A549 treated with DMSO at 1 μM for 4 hours (cell line): ENCODE measurements around the gene RNF208. TPM values are rescaled to one million over a fixed set of nuclear protein-coding genes. Genes with fewer than 3 reads are reported as not detected.

ENCODE experiments used
- total RNA-seq: library from RNA; stranded (reverse); fragments of 200-300 nt; extraction: Qiagen RNA extraction; gene quantifications from 5 replicates; pipeline ENCODE4 v1.2.3, GENCODE V29; 2022; ENCODE audit warnings: low read depth

Gene RNF208, protein sequence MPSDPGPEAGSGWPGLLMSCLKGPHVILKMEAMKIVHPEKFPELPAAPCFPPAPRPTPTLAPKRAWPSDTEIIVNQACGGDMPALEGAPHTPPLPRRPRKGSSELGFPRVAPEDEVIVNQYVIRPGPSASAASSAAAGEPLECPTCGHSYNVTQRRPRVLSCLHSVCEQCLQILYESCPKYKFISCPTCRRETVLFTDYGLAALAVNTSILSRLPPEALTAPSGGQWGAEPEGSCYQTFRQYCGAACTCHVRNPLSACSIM
- total RNA-seq = 1.2 to 2.7 TPM (median 1.8 TPM) in 5 replicates

GRCh38 chr9:137222190-137223077 is at the start of gene RNF208:
Gene RNF208 (minus strand): TSS chr9:137222240. CDS start chr9:137221212, 1,028 bp downstream.

DNA sequence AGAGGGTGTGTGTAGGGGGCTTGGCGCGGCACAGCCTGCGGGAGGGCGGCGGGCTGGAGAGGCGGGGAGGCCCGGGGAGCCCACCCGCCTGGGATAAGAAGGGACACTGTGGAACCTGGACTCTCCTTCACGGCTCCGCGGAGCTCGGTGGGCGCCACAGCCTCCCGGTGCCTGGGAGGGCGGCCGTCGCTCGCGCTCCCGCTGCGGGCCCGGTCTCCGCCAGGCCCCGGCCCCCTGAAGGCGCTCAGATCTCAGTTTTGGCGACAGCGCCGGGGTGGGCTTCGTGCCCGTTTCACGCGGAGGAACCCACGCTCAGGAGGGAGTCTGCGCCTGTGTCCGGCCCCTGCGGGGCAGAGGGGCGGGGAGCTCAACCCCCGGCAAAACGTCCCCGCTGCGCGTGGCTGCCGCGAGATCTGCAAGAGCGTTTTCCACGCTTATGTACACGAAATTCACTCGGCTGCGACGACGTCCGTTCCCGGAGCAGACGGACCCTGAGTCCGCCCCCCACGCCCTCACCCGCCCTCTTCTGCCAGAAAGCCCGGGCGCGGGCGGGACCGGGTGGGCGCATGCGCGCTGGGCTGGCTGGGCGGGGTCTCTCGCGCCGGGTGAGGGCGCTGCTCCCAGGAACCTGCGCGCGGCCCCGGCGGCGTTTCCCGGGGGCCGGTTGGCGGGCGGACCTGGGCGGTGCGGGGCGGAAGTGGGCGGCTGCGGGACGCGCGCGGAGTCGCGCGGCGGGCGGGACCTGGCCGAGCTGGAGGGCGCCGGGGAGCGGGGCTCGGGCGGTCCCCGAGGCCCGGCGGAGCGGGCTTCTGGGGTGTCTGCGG is 32.8 kb upstream of the RNF208 start, which contains the start of gene NELFB:
Gene NELFB, plus strand, starts transcription at position 704 of the 824 bp plus-strand sequence.

DNA sequence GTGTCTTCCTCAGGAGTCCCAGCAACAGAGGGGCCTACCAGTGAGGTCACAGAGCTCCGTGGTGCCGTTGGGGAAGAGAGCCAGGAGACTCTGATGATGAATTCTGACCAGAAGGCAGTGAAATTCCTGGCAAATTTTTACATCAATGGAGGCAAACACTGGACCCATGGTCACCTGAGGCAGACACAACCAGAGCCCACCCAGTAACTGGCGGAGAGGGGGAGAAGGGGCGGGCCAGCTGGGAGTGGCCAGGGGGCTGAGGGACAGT is 29.1 kb upstream of the RNF208 start, which contains the start of gene STPG3:
Gene STPG3, plus strand, starts transcription at position 93 of the 268 bp plus-strand sequence. Its CDS starts 1 bp downstream, at position 94.

DNA sequence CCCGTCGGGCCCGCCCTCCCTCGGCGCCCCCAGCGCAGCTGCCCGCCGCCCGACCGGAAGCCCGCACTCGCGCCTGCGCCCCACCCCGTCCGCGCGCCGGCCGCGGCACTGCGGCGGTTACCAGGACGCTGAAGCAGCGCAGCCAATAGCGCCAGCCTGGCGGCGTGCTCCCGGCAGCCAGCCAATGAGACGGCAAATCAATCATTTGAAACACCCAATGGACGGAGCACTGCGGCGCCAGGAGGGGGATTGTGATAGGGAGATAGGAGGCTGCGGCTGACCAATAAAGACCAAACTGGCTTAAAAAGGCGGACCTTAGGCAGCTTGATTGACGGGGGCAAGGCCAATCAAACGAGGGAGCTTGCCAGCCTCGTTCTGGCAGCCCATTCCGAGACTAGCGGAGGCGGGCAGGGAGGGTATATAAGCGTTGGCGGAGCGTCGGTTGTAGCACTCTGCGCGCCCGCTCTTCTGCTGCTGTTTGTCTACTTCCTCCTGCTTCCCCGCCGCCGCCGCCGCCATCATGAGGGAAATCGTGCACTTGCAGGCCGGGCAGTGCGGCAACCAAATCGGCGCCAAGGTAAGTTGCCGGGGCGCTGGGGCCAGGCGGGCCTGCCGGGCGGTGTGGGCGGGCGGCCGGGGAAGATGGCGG is 18.9 kb upstream of the RNF208 start, which contains the start of gene TUBB4B:
Gene TUBB4B, plus strand, starts transcription at position 447 of the 649 bp plus-strand sequence. Its CDS starts 74 bp downstream, at position 521.

GRCh38 chr9:137230705-137231371 is 8.8 kb upstream of the RNF208 start, which contains the start of gene SLC34A3:
Gene SLC34A3 (plus strand): TSS chr9:137230901. CDS start chr9:137231703, 802 bp downstream.

DNA sequence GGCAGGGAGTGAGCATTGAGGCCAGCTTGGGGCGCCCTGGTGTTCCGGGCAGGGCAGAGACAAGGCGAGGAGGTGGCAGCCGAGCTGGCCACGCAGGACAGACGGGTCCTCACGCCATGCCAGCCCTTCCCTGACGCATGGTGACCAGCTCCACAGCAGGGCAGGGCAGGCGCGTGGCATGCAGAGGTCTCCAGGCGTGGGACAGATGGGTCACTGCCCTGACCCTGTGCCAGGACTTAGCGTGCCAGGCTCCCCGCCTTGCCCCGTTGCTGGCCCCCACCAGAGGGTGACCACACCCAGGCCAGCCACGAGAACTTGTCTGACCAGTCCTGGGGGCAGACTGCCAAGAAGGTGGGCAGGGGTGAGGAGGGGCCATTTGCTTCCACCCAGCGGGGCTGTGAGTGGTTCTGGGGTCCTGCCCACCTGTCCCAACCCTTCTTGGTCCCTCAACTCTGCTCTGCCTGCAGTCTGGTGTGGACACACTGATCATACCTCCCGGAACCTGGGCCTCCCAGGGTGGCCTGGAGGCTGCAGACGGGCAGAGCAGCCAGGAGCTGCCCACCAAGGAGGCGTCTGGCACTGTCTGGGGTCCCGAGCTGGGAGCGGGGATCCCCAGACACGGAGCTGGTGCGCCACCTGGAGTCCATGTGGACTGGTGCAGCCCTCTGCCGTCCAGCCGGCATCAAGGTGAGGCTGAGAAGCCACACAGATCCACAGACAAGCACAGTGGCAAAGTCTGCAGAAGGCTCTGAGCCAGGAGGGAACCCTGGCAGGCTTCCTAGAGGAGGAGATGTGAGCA is 5.2 kb upstream of the RNF208 start, which contains the start of gene RNF224:
Gene RNF224, plus strand, starts transcription at position 449 of the 799 bp plus-strand sequence. CDS start 834 bp downstream, outside the sequence.

DNA sequence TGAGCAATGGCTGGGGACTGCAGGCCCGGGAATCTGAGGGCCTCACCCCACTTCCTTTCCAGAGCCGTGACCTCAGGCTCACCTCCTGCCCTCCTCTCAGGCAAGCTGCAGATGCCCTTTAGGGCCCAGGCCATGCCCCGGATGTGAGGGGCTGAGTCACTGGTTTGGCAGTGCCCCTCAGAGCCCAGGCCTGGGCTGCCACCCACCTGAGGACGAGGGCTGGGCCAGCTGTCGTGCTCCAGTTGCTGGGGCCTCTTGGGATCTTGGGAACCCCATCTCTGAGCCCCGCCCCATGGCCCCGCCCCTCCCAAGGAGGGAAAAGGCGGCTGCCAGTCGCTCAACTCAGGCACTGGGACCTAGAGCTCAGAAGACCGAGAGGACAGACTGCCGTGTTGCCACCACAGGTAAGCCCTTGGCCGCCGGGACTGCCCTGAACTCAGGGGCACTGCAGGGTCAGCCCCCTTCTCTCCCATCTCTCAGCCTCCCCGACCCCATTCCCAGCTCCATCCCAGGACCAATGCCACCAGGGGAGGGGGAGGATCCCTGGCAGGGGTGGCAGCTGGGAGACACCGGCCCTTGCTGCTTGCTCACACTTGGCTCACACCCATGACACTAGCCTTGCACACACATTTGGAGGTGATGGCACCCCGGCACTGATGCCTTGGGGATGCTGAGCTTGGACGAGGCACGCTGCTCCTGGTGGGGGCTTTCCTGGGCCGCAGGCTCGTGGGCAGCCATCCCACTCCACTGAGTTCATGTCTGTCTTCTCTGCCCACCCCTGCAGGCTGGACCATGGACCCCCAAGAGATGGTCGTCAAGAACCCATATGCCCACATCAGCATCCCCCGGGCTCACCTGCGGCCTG is 3.0 kb upstream of the RNF208 start, which contains the start of gene CYSRT1:
Gene CYSRT1, plus strand, starts transcription at position 345 of the 865 bp plus-strand sequence. Its CDS starts 448 bp downstream, at position 793.

DNA sequence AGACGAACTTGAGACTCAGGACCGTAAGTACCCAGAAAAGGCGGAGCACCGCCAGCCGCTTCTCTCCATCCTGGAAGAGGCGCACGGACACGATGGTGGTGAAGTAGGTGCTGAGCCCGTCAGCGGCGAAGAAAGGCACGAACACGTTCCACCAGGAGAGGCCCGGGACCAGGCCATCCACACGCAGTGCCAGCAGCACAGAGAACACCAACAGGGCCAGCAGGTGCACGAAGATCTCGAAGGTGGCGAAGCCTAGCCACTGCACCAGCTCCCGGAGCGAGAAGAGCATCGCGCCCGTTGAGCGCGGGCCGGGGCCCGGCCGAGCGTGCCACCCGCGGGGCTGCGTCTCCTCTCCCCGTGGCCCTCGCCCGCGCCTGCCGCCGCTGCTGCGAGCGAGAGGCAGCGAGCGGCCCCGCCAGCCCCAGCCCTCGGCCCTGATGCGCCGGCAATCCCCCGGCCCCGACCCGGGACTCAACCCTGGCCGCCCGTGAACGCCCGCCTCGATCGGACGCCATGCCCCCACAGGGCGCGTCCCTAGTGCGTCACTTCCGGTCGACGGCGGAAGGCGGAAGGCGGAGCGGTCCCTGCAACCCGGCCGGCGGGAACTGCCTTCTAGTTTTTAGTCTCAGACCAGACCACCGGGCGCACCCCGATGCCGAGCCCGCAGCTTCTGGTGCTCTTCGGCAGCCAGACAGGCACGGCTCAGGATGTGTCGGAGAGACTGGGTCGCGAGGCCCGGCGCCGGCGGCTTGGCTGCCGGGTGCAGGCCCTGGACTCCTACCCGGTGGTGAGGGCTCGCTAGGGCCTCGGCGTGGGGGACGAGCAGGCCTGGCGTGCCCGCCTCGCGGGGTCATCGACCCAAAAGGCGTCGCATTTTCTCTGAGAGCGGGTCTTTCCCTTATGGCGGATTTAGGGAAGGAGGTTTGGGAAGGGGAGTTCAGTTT is 16.6 kb downstream of the RNF208 start, which contains the start of the genes NDOR1 and TMEM203:
Gene NDOR1, plus strand, starts transcription at position 575 of the 944 bp plus-strand sequence. Its CDS starts 78 bp downstream, at position 653.
Gene TMEM203, minus strand, starts transcription at position 523 of the 944 bp plus-strand sequence. Its CDS starts 234 bp downstream, at position 289.

DNA sequence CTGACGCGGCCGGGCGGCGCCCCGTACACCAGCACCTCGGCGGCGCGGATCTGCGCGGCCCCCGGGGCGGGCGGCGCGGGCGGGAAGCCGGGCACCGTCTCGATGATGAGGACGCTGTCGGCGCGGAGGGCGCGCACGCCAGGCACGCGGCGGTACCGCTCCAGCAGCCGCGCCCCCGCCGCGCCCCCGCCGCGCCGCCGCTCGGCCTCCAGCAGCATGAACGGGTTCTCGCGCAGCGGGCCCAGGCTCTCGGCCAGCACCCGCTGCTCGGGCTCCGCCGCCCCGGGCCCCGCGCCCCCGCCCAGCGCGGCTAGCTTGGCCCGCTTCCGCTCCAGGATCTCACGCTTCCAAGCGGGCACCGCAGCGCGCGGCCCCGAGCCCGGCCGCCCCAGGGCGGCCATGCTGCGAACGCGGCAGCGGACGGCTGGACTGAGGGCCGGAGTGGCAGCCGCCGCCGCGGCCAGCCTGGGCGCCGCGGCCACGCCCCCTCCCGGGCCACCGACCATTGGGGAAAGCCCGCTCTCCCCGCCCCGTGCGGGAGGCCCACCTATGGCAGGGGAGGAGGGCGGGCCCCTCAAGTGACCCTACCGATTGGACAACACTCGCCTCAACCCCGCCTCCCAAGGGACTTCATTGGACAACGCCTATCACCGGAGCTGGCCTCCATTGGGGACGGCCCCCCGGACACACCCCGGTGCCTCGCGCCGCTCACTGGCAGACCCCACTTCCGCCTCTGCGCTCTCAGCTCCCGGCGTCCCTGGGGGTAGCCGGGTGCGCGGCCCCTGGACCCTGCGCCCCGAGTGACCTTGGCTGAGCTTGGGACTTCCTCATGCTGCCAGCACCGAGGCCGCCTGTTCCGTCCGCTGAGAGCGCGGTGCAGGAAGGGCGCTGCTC is 21.5 kb downstream of the RNF208 start, which contains the start of gene TPRN:
Gene TPRN, minus strand, starts transcription at position 431 of the 894 bp plus-strand sequence. Its CDS starts 30 bp downstream, at position 401.

GRCh38 chr9:137188490-137189296 is 33.3 kb downstream of the RNF208 start, which contains the start of the genes ANAPC2 and SSNA1:
Gene ANAPC2 (minus strand): TSS chr9:137188560. CDS start chr9:137188532, 28 bp downstream.
Gene SSNA1 (plus strand): TSS chr9:137188676. CDS start chr9:137188727, 51 bp downstream.

Other genes with a start within 250 kb of the RNF208 start
- gene PTGDS, start 244.7 kb downstream of the RNF208 start, total RNA-seq = 0.28 to 0.37 TPM (median 0.33 TPM) in 3 of 5 replicates, not detected in the others
- gene LCNL1, start 239.2 kb downstream of the RNF208 start, total RNA-seq = 0.02 to 0.10 TPM (median 0.05 TPM) in 3 of 5 replicates, not detected in the others
- 44.8 to 86.6 TPM (median 72.0 TPM) in 5 replicates for gene PAXX, start 229.8 kb downstream of the RNF208 start, total RNA-seq
- 2.2 to 2.7 TPM (median 2.6 TPM) in 5 replicates for gene CLIC3, start 225.7 kb downstream of the RNF208 start, total RNA-seq
- 19.3 to 29.0 TPM (median 25.8 TPM) in 5 replicates for gene ABCA2, start 194.0 kb downstream of the RNF208 start, total RNA-seq
- gene FUT7, start 190.2 kb downstream of the RNF208 start, total RNA-seq = 0.12 TPM in 1 of 5 replicates, not detected in the others
- 43.4 to 83.2 TPM (median 74.9 TPM) in 5 replicates for gene NPDC1, start 176.1 kb downstream of the RNF208 start, total RNA-seq
- 0.67 to 0.95 TPM (median 0.82 TPM) in 5 replicates for gene ENTPD2, start 168.2 kb downstream of the RNF208 start, total RNA-seq
- gene SAPCD2, start 151.7 kb downstream of the RNF208 start, total RNA-seq = 15.1 to 29.3 TPM (median 23.8 TPM) in 5 replicates
- 10.5 to 16.3 TPM (median 11.5 TPM) in 5 replicates for gene UAP1L1, start 144.7 kb downstream of the RNF208 start, total RNA-seq
- gene MAN1B1, start 135.3 kb downstream of the RNF208 start, total RNA-seq = 44.5 to 52.7 TPM (median 47.9 TPM) in 5 replicates
- gene DPP7, start 107.5 kb downstream of the RNF208 start, total RNA-seq = 73.1 to 121 TPM (median 107 TPM) in 5 replicates
- gene GRIN1, start 83.1 kb downstream of the RNF208 start, total RNA-seq = 0.10 to 0.62 TPM (median 0.57 TPM) in 5 replicates
- 0.26 to 1.5 TPM (median 1.0 TPM) in 5 replicates for gene LRRC26, start 52.2 kb downstream of the RNF208 start, total RNA-seq
- gene TMEM210, start 50.2 kb downstream of the RNF208 start, total RNA-seq = not detected in 5 replicates
- gene ANAPC2, start 33.7 kb downstream of the RNF208 start, total RNA-seq = 24.3 to 40.2 TPM (median 35.5 TPM) in 5 replicates
- gene SSNA1, start 33.6 kb downstream of the RNF208 start, total RNA-seq = 108 to 146 TPM (median 135 TPM) in 5 replicates
- 6.0 to 10.7 TPM (median 9.6 TPM) in 5 replicates for gene TPRN, start 21.5 kb downstream of the RNF208 start, total RNA-seq
- gene TMEM203, start 16.6 kb downstream of the RNF208 start, total RNA-seq = 32.6 to 45.1 TPM (median 44.4 TPM) in 5 replicates
- gene NDOR1, start 16.5 kb downstream of the RNF208 start, total RNA-seq = 12.5 to 19.9 TPM (median 19.0 TPM) in 5 replicates
- 3.2 to 4.2 TPM (median 3.6 TPM) in 5 replicates for gene CYSRT1, start 2.9 kb upstream of the RNF208 start, total RNA-seq
- gene RNF224, start 5.3 kb upstream of the RNF208 start, total RNA-seq = 0.08 to 0.16 TPM (median 0.14 TPM) in 5 replicates
- 0.07 to 0.14 TPM (median 0.11 TPM) in 4 of 5 replicates, not detected in the other for gene SLC34A3, start 8.7 kb upstream of the RNF208 start, total RNA-seq
- gene TUBB4B, start 19.0 kb upstream of the RNF208 start, total RNA-seq = 639 to 790 TPM (median 684 TPM) in 5 replicates
- not detected in 5 replicates for gene STPG3, start 29.0 kb upstream of the RNF208 start, total RNA-seq
- 44.5 to 62.3 TPM (median 53.7 TPM) in 5 replicates for gene NELFB, start 33.1 kb upstream of the RNF208 start, total RNA-seq
- gene TOR4A, start 55.5 kb upstream of the RNF208 start, total RNA-seq = 18.6 to 28.5 TPM (median 28.1 TPM) in 5 replicates
- gene NRARP, start 80.0 kb upstream of the RNF208 start, total RNA-seq = 3.5 to 5.6 TPM (median 5.4 TPM) in 5 replicates
- 5.5 to 6.9 TPM (median 6.3 TPM) in 5 replicates for gene EXD3, start 200.9 kb upstream of the RNF208 start, total RNA-seq
- 0.66 to 1.7 TPM (median 1.4 TPM) in 5 replicates for gene NOXA1, start 201.2 kb upstream of the RNF208 start, total RNA-seq
- 0.13 to 0.40 TPM (median 0.24 TPM) in 5 replicates for gene ENTPD8, start 219.1 kb upstream of the RNF208 start, total RNA-seq
- 30.8 to 44.9 TPM (median 41.4 TPM) in 5 replicates for gene NSMF, start 237.1 kb upstream of the RNF208 start, total RNA-seq